ENCODE measurements around the gene POLK. TPM values are rescaled to one million over a fixed set of nuclear protein-coding genes. Genes with fewer than 3 reads are reported as not detected.

Gene POLK
- total and polyA plus RNA-seq, 2 of the 13 experiments (the other 11 are each of a cell fraction or from before 2014, with no cell fraction given) = 8.6 to 11.7 TPM

- FAIRE-seq (no peak), DNase-seq (ENCODE audit: low spot score) (no peak), ATAC-seq (no peak)
- no peak for TF ChIP-seq ZBTB34 (CRISPR knock-in tag; IDR thresholded peaks at IDR 0.05)
- no peak for TF ChIP-seq ZFP90 (CRISPR knock-in tag; IDR thresholded peaks at IDR 0.05; ENCODE audit: borderline replicate concordance)
- no peak for TF ChIP-seq ZC3H4 (CRISPR knock-in tag; IDR thresholded peaks at IDR 0.05; ENCODE audit: borderline replicate concordance)
- TF ChIP-seq REPIN1 (CRISPR knock-in tag; IDR thresholded peaks at IDR 0.05; ENCODE audit: borderline replicate concordance, low read depth) = no peak
- no peak for TF ChIP-seq EEA1 (CRISPR knock-in tag; IDR thresholded peaks at IDR 0.05; ENCODE audit: borderline replicate concordance)
- TF ChIP-seq SMC3 (IDR thresholded peaks at IDR 0.05; ENCODE audit: low read length) = no peak
- no peak for TF ChIP-seq ZNF740 (CRISPR knock-in tag; IDR thresholded peaks at IDR 0.05)
- no peak for TF ChIP-seq PAX8 (CRISPR knock-in tag; IDR thresholded peaks at IDR 0.05; ENCODE audit: borderline replicate concordance)
- no peak for TF ChIP-seq IRF1 (CRISPR knock-in tag; IDR thresholded peaks at IDR 0.05; ENCODE audit: low read depth)
- no peak for TF ChIP-seq ZBED4 (CRISPR knock-in tag; IDR thresholded peaks at IDR 0.05; ENCODE audit: borderline replicate concordance)
- TF ChIP-seq ATF7-NPFF (CRISPR knock-in tag; IDR thresholded peaks at IDR 0.05; ENCODE audit: low read depth) = no peak
- TF ChIP-seq GATAD1 (CRISPR knock-in tag; IDR thresholded peaks at IDR 0.05) = no peak
- TF ChIP-seq ETV5 (CRISPR knock-in tag; IDR thresholded peaks at IDR 0.05; ENCODE audit: borderline replicate concordance) = no peak
- no peak for TF ChIP-seq RARA (CRISPR knock-in tag; IDR thresholded peaks at IDR 0.05)
- H4K20me1 ChIP-seq (ENCODE audit: insufficient read depth, low read length) = no peaks in the 10 kb centered on the region
- H3K27me3 ChIP-seq (ENCODE audit: control insufficient read depth in 1 of 2, insufficient read depth in 2 of 2, low read length in 2 of 2) = no peaks in the 10 kb centered on the region; a peak in 1 of 5 replicates
- H3K4me2 ChIP-seq (ENCODE audit: low read depth, low read length) = no peak overlapping the region
- H3K27ac ChIP-seq (ENCODE audit: extremely low read length, insufficient read depth, low read length) = no peak overlapping the region
- POLR2A ChIA-PET = no interaction called here
- H3K4me1 ChIP-seq (ENCODE audit: insufficient read depth, low read length) = no peaks in the 10 kb centered on the region
- H3K9me3 ChIP-seq (ENCODE audit: low read length) = no peaks in the 10 kb centered on the region
- H3K36me3 ChIP-seq (replicated peaks in 1 of 2; ENCODE audit: control insufficient read depth in 1 of 2, insufficient read depth in 2 of 2, low read length in 2 of 2) = peaks cover 3 to 13% of the 10 kb centered on the region in 2 experiments; a peak in 3 of 5 replicates
- no peak overlapping the region for H3K4me3 ChIP-seq (replicated peaks in 1 of 3; ENCODE audit: insufficient read depth in 1 of 3, low read depth in 2 of 3, low read length in 3 of 3)
- intact Hi-C loops (cut with micrococcal nuclease; ENCODE audit: unreplicated experiment) = no loop called here
- CTCF ChIA-PET (ENCODE audit: low intra/inter-chr PET ratio, low total read pairs) = no interaction called here
- WGBS (ENCODE audit: low lambda C conversion rate) = 100% methylated on average over 1 of the region's 1 CpG
- in situ Hi-C loops (cut with HindIII; ENCODE audit: extremely low pct_ligation_motif_present, low pct_unique_long_range_greater_than_20kb) = no loop called here
- no peaks in the 10 kb centered on the region for H3K79me2 ChIP-seq (ENCODE audit: insufficient read depth, low read length)
- no peak overlapping the region for H3K9ac ChIP-seq (ENCODE audit: insufficient read depth, low read depth, low read length)
- H2AFZ ChIP-seq (ENCODE audit: low read length) = no peak overlapping the region
- no TSS peak for BruUV-seq (replicated peaks)
These were observed 38.9 kb downstream of the POLK start for GRCh38 chr5:75550597-75550996.
